Peyer's patch (tissue), 4 donors: ENCODE measurements around the gene FLT3LG. TPM values are rescaled to one million over a fixed set of nuclear protein-coding genes. Genes with fewer than 3 reads are reported as not detected.
"Not testable (repeated sequence)": the region's sequence is repeated elsewhere in the genome, so short reads cannot be mapped to it uniquely, and the experiment has no call there.

Experiments
- DNase-seq, 3 donors: peaks; one replicate each; pipeline ENCODE4 v3.0.0-alpha.2; 2017 to 2019
- H3K27ac ChIP-seq, 4 donors: fragments of 200-600 bp; sonication (generic); one replicate each; pipeline ENCODE4 v1.5.1; 2016 to 2019
- H3K27me3 ChIP-seq, 2 donors: fragments of 200-600 bp; sonication (generic); one replicate each; pipeline ENCODE4 v1.5.1; 2019
- H3K36me3 ChIP-seq, 3 donors: fragments of 200-600 bp; sonication (generic); one replicate each; pipeline ENCODE4 v1.5.1; 2016 to 2019
- H3K4me1 ChIP-seq, 4 donors: fragments of 200-600 bp; sonication (generic); one replicate each; pipeline ENCODE4 v1.5.1; 2016 to 2019
- H3K4me3 ChIP-seq, 4 donors: fragments of 200-600 bp; sonication (generic); 1 replicate in 3 of 4; 2 replicates in 1 of 4; pipeline ENCODE4 v1.5.1; 2016 to 2019; ENCODE audit warnings: mild to moderate bottlenecking in 1 of 4
- H3K9me3 ChIP-seq, 4 donors: fragments of 200-600 bp; sonication (generic); one replicate each; pipeline ENCODE4 v1.5.1; 2016 to 2019; ENCODE audit warnings: mild to moderate bottlenecking in 1 of 4
- CTCF ChIP-seq, 6 experiments: fragments of 450-650 bp in 4 of 6; fragments of 200-600 bp in 2 of 6; sonication (generic) in 1 of 6; IDR thresholded peaks; one replicate each; pipeline ENCODE4 v1.5.1; 2017 to 2019; ENCODE audit warnings: antibody characterized with exemption in 6 of 6, mild to moderate bottlenecking in 3 of 6, moderate library complexity in 1 of 6
- POLR2A ChIP-seq, 2 donors: fragments of 450-650 bp; IDR thresholded peaks; one replicate each; pipeline ENCODE4 v1.5.1; 2017; ENCODE audit warnings: antibody characterized with exemption in 2 of 2, mild to moderate bottlenecking in 2 of 2, moderate library complexity in 2 of 2
- total RNA-seq, 4 donors: library from RNA; depleted of rRNA; stranded (reverse); fragments of >200 nt; gene quantifications; one replicate each; pipeline ENCODE4 v1.1.0, GENCODE V29; 2016

Gene FLT3LG
- total RNA-seq, 4 donors from 2014 or later: 2.8 to 22.3 (median 5.0) TPM

- Histone ChIP-seq H3K27me3 (peaks cover 0 to 30% of the 10 kb centered on the region in 2 donors), H3K27ac (peak overlapping the region; percentile 78 to 85 (median 82)), H3K9me3 (no peaks in the 10 kb centered on the region), H3K4me1 (peaks cover 0 to 12% (median 0%) of the 10 kb centered on the region in 4 donors), H3K4me3 (peak overlapping the region; percentile 55 to 75 (median 67)), H3K36me3 (peaks cover 0 to 11% (median 0%) of the 10 kb centered on the region in 3 donors)
- TF ChIP-seq CTCF (IDR thresholded peaks at IDR 0.05): no peak
- TF ChIP-seq POLR2A (IDR thresholded peaks at IDR 0.05): no peak
- no peak for DNase-seq
Measured at GRCh38 chr19:49442354-49442753, 31.7 kb upstream of the FLT3LG start.

- peak overlapping the region; percentile 78 to 85 (median 82) for H3K27ac ChIP-seq
- no peaks in the 10 kb centered on the region for H3K9me3 ChIP-seq
- TF ChIP-seq CTCF (IDR thresholded peaks at IDR 0.05) (no peak), POLR2A (IDR thresholded peaks at IDR 0.05) (peak; percentile 32 to 67)
- peaks cover 0 to 11% (median 0%) of the 10 kb centered on the region in 3 donors for H3K36me3 ChIP-seq
- peak overlapping the region; percentile 55 to 75 (median 67) for H3K4me3 ChIP-seq
- DNase-seq: peak; percentile 80 to 98 (median 96)
- H3K27me3 ChIP-seq: peaks cover 0 to 30% of the 10 kb centered on the region in 2 donors
- peaks cover 0 to 14% (median 0%) of the 10 kb centered on the region in 4 donors for H3K4me1 ChIP-seq
Measured at GRCh38 chr19:49442771-49443365, 31.1 kb upstream of the FLT3LG start.

- H3K27ac ChIP-seq: peak overlapping the region; percentile 78 to 85 (median 82)
- H3K4me1 ChIP-seq: peaks cover 0 to 16% (median 0%) of the 10 kb centered on the region in 4 donors
- no peaks in the 10 kb centered on the region for H3K9me3 ChIP-seq
- H3K4me3 ChIP-seq: peak overlapping the region; percentile 55 to 75 (median 67)
- peaks cover 0 to 13% (median 0%) of the 10 kb centered on the region in 3 donors for H3K36me3 ChIP-seq
- peak; percentile 94 to 97 (median 96) for DNase-seq
- peaks cover 0 to 30% of the 10 kb centered on the region in 2 donors for H3K27me3 ChIP-seq
- no peak for TF ChIP-seq POLR2A (IDR thresholded peaks at IDR 0.05)
- peak; percentile 75 to 93 (median 84) for TF ChIP-seq CTCF (IDR thresholded peaks at IDR 0.05)
Measured at GRCh38 chr19:49443366-49444099, 30.5 kb upstream of the FLT3LG start.

GRCh38 chr19:49444100-49444700 lies 29.8 kb upstream of the FLT3LG start:
- H3K27me3 ChIP-seq: peaks cover 0 to 26% of the 10 kb centered on the region in 2 donors
- peaks cover 0 to 16% (median 0%) of the 10 kb centered on the region in 4 donors for H3K4me1 ChIP-seq
- not testable (repeated sequence) for DNase-seq, H3K4me3 ChIP-seq, H3K9me3 ChIP-seq, H3K27ac ChIP-seq
- H3K36me3 ChIP-seq: peaks cover 0 to 19% (median 0%) of the 10 kb centered on the region in 3 donors

- H3K27me3 ChIP-seq: peaks cover 0 to 15% of the 10 kb centered on the region in 2 donors
- H3K9me3 ChIP-seq: no peaks in the 10 kb centered on the region
- no peak overlapping the region for H3K4me3 ChIP-seq
- DNase-seq: no peak
- TF ChIP-seq POLR2A (IDR thresholded peaks at IDR 0.05) (no peak), CTCF (IDR thresholded peaks at IDR 0.05) (no peak)
- H3K36me3 ChIP-seq: peaks cover 0 to 21% (median 0%) of the 10 kb centered on the region in 3 donors
- no peak overlapping the region for H3K27ac ChIP-seq
- H3K4me1 ChIP-seq: peaks cover 0 to 21% (median 3%) of the 10 kb centered on the region in 4 donors
Measured at GRCh38 chr19:49445997-49446396, 28.0 kb upstream of the FLT3LG start.
